HG03045 (cell line): Measurements from ENCODE around the gene FAM78A.

Experiments used
- ATAC-seq: cut with Tn5 transposase; IDR thresholded peaks from one replicate; pipeline ENCODE4 v1.9.1; 2021; ENCODE audit warnings: mild to moderate bottlenecking, moderate library complexity; ENCODE audit not compliant: unreplicated experiment

FAM78A gene

DNA sequence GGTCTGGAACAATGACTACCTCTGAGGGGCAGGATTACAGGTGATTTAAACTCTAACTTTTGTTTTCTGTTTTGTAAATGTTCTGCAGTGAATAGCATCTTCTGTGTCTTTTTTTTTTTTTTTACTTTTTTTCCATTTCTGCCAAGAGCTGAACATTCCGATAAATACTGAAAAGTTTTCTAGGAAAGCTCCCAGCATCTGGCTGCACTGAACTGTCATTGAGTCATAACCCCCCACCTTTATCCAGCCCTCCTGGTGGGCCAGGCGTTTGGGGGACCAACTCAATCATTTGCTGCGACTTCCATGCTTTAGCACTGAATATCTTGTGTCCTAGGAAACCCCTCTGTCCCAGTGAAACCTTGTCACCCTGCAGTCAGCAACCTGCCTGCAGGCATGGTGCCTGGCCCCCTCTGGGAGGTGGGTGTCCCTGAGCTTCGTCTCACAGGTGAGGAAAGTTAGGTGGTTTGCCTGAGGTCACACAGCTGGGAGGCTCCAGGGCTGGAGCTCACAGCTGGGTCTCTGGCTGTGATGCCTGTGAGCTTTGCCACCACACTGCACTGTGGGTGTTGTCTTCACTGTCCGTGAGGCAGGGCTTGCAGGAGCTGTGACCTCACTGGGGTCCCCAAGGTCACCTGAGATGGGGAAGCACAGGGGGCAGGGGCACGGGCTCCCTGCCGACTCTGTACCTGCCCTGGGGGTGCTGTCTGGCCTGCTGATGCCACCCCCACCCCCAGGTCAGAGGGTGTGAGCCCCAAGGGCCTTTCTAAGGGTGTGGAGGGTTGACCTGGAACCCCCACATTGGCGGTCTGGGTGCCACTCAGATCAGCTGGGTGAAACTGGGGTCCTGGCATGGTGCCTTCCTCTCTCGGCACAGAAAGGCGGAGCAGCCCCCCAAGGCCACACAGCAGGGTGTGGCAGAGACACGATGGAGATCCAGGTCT is 27.3 kb upstream of the FAM78A start:
- ATAC-seq: no peak

DNA sequence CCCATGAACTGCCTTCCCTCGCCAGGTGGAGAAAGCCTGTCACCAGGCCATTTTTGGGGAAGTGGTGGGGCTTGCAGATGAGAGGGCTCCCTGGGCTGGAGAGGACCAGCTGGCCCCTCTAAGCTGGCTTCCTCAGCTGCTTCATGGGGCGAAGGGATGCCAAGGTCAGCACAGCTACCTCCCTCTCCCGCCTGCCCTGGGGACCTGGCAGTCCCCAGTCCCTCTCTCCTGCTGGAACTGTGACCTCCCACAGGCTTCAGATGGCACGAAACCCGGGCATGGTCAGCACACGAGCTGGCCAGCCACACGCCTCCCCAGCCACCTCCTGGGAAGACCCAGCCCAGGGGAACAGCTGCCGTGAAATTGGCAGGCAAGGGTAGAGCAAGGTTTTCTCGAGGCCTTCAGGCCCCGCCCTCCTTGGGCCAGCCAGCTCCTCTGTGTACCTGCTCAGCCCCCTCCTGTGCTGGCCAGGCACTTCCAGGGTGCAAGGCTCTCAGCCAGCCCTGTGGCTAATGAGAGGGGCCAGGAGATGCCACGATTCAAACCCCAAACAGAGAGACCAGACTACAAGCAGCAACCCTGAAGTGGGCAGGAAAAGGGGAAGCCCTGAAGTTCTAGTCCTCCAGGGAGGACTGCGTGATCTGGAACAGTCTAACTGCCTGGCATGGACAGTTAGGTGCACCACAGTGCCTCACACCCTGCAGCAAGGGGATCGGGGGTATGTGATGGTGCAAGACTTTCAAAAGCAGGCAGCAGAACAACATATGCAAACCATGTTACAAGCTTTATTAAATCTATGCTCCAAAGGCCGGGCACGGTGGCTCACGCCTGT is 26.1 kb upstream of the FAM78A start:
- ATAC-seq: no peak

DNA sequence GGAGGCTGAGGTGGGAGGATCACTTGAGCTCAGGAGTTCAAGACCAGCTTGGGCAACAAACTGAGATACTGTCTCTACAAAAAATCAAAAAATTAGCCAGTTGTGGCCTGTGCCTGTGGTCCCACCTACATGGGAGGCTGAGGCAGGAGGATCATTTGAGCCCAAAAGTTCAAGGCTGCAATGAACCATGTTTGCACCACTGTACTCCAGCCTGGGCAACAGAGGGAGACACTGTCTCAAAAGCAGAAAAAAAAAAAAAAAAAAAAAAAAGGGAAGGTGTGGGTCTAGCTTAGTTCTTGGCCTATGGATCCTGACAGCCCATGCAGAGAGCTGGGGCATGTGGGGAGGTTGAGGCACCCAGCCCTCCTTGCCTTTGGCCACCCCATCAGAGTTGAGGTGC is 24.1 kb upstream of the FAM78A start:
- no peak for ATAC-seq

DNA sequence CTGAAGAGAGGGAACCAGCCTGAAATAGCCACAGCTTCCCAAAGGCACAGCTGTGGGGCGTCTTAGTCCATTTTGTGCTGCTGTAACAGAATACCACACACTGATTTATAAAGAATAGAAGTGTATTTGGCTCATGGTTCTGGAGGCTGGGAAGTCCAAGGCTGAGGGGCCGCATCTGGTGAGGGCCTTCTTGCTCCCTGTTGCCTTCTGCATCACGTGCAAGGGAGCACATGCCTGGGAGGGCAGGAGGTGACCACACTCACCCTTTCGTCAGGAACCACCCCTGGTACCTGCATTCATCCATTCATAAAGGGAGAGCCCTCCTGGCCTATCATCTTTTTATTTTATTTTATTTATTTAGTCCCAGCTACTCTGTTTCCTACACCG is 23.6 kb upstream of the FAM78A start:
- ATAC-seq: no peak

DNA sequence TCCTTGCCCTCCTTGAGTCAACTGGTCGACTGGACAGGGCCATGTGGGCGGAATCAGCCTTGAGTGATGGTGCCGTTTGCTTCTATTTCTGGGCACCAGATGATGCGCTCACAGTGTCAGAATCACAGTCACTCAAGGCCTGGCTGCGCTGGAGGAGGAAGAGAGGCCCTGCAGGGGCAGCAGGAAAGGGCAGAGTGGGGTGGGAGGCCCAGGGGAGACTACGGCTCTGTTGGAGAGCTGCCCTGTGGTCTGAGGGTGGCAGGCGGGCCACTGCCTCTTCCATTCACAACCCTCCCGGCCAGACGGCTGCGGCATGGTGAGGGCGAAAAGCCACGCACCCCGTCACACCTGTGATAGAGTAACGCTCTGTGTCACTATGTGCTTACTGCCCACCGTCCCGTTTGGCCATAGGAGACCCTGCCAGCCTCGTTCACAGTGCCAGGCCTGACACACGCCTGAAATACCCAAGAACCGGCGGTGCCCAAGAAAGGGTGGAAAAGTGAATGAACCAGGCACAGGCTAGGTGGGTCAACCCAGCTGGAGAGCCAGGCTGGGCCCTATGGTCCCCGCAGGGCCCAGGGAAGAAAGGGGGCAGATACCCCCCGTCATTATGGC is 23.1 kb upstream of the FAM78A start:
- no peak for ATAC-seq

DNA sequence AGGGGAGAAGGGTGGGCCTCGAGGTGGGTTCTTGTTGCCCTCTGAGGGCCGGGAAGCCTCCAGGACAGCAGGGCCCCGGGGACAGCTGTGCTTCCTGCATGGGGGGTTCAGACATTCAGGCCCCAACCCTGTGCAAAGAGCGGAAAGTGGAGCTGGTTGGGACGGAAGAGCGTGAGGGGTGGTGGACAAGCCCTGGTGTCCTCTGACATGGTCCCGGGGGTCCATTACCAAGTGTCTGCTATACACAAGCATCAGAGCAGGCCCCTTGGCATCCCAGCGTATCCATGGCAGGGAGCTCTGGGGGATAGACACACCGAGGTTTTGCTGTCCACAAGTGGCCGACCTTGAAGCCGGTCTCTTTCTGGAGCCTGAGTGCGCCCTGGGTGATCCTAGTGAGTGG is 22.5 kb upstream of the FAM78A start:
- no peak for ATAC-seq

DNA sequence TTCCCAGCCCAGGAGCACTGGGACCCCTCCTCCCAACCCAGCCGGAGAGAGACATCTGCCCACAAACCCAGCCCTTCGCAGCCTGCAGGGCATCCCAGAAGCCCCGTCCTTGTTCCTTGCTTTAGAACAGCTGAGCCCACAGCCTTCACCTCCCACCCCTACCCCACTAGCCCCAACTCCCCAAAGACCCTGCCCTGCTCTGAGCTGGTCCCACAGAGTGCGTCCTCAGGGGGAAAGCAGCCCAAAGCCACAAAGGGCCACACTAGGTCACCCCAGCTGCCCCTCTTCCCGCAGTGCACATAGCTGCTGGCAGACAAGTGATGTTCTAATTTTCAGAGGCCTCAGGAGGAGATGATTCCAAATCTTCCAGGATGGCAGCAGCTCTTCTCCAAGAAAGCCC is 22.0 kb upstream of the FAM78A start:
- no peak for ATAC-seq

DNA sequence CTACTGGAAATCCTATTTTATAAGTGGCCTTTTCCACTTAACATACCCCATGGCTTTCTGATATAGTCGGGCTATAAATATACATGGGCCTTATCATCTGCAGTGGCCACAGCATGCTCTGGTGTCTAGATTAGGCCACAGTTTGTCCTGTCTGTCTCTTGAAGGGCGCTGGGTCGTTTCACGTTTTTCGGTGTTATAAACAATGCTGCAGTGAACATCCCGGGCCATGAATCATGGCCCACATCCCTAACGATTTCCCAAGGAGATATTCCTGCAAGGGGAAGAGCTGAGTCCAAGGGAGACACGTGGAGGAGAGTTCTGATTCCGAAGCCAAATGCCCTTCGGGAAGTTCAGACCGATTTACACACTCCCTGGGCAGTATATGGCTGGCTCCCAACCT is 21.6 kb upstream of the FAM78A start:
- ATAC-seq: no peak

DNA sequence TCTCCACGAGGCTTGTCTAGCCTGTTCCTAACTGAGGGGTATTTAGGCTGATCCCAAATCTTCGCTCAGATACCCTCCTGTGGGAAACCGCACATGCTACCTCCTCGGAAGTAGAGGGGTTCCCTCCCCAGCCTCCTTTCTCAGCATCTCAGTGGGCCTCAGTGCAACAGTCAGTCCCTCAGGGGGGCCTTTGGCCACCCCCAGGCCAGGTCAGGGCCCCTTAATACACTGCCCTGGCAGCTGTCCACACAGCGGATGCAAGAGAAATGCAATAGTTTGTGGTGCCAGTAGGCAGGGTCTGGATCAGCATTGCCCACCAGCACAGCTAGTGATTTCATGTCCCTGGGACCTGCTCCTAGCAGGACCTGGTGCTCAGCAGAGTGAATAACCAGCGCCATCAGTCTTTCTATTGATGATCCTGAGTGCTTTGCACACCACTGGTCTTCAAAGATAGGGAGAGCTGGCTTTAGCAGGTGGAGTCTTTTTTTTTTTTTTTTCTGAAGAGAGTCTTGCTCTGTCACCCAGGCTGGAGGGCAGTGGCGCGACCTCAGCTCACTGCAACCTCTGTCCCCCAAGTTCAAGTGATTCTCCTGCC is 20.7 kb upstream of the FAM78A start:
- ATAC-seq: no peak

DNA sequence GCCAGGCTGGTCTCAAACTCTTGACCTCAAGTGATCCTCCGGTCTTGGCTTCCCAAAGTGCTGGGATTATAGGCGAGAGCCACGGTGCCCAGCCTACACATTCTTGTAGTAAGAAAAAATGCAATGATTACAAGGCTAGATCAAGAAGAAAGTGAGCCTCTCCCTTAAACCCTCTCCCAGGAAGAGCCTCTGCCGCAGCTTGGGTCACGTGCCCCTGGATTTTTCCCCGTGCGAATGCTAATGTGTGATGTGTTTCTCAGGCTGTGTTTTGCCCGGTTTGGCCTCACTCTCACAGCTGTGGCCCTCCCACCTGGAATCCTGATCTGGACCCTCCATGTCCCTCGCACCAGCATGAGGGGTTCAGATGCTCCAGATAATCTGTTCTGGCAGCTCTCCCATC is 20.1 kb upstream of the FAM78A start:
- no peak for ATAC-seq

DNA sequence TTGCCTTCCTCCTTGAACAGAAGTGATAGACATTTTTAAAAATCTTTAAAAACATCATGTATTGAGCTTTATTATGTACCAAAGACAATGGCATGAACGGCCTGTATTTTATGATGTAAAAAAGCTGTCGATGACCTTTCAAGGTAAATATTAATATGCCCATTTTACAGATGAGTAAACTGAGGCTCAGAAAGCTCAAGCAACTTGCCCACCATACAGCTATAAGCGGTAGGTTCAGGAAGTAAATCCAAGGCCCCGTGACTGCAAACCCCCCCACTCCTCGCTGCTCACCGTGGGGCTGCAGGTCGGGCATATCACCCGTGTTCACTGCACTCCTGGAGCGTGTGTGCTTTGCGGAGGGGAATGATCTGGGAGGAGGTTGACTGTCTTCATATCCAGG is 16.6 kb upstream of the FAM78A start:
- ATAC-seq: no peak

DNA sequence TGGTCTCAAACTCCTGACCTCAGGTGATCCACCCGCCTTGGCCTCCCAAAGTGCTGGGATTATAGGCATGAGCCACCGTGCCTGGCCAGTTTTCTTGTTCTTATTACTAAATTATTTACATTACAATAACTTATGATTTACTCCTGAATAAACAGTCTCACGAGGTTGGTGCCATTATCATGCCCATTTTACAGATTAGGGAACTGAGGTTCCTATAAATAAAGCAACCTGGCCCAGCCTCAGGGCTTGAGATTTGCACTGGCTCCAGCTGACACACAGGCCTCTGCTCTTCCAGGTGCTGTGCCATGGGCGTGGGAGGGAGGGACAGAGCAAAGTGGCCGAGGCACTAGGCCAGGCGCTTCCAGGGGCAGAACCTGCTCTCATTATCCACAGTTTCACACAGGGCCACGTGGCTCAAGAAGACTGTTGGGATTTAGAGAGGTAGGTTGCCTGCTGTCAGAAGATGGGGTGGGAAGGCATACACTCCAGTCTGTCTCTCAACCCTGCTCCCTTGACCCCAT is 15.5 kb upstream of the FAM78A start:
- no peak for ATAC-seq

DNA sequence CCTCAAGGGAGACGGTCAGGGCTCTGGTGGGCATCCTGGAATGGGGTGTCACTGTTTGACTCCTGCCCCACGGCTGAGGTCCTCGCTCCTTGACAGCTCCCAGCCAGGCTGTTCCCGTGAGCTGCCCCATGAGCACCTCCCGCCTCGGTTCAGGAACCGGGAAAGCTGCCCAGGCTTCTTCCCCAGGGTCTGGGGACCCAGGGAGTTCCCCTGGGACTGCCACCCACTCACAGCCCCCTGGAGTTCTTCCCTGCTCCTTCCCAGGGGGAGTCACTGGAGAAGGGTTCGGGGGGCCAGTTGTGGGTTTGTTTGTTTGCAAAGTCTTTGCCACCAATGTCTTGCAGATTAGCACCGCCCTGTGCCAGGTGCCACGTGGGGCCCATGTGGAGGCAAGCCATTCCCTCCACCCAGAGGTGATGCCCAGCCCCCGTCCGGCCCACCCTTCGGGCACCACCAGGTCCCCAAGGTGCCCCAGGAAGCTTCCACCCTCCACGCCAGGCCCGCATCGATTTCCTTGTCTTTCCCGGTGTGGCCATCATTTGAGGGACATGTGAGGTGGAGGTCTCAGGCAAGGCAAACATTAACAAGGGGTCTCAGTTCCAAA is 14.6 kb upstream of the FAM78A start:
- no peak for ATAC-seq

DNA sequence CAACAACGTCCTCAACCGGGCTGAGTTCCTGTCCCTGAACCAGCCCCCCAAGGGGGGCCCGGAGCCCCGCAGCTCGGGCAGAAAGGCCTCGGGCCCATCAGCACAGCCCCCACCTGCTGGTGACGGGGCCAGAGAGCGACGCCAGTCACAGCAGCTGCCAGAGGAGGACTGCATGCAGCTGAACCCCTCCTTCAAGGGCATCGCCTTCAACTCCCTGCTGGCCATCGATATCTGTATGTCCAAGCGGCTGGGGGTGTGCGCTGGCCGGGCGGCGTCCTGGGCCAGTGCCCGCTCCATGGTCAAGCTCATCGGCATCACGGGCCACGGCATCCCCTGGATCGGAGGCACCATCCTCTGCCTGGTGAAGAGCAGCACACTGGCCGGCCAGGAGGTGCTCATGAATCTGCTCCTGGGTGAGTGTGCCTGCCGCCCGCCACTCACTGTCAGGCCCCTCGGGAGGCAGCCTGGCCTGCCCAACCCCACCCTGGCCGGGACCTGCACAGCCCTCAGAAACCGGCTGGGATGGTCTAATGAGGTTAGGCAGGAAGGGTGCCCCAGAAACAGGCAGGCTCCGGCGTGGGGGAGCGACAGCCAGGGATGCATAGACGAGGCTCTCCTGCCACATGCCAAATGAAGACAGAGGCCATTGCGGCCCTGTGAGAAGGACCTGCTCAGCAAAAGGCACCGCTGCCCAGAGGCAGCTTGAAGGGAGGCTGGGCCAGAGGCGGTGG is 13.9 kb upstream of the FAM78A start:
- ATAC-seq: no peak

DNA sequence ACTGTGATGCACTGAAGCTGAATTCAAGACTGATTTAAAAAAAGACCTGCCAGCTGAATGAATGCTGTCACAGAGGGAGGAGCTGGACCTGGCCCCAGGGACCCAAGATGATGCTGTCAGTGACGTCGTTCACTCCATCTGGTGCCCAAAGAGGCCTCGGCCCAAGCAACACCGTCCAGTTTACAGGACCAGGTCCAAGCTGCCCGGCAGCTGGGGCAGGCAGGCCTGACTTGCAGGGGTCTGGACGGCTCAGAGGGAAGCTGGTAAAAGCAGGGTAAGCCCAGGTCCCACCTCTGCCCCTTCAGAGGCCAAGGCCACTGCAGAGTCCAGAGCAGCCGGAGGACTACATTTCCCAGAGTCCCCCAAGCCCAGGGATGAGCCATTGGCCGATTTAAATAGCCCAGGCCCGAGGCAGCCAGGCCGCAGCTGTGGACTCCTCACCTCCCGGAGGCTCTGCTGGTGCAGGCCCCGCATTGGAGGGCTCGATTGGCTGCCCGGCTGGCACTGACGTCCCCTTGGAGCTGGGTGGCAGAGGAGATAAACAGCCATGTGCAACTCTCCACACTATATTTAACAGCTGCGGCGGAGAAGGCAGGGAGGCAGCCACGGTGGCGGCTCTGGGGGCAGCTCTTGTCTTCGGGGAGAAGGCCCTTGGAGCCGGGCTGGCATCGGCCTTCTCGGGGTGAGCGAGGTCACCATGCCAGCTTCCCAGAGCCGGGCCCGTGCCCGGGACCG is 13.2 kb upstream of the FAM78A start, which contains the start of gene PLPP7:
Gene PLPP7, plus strand, starts transcription at position 423 of the 735 bp plus-strand sequence. Its CDS starts 275 bp downstream, at position 698.
- no peak for ATAC-seq

DNA sequence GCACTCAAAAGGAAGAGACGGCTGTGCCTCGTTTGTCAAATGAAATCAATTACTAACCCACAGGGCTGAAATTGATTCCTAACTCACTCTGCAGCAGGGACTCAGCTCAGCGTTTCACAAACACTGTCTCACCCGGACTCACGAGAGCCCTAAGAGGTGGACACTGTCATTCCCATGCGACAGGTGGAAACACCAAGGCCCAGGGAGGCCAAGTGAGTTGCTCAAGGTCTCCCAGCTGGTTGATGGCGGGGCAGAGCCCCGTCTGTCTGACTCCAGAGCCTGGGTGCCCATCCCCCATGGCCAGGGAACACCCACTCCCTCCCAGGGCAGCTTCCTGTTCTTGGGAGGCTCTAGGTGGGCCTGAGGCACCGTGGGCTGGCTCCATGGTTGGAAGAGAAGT is 11.9 kb upstream of the FAM78A start:
- ATAC-seq: no peak

DNA sequence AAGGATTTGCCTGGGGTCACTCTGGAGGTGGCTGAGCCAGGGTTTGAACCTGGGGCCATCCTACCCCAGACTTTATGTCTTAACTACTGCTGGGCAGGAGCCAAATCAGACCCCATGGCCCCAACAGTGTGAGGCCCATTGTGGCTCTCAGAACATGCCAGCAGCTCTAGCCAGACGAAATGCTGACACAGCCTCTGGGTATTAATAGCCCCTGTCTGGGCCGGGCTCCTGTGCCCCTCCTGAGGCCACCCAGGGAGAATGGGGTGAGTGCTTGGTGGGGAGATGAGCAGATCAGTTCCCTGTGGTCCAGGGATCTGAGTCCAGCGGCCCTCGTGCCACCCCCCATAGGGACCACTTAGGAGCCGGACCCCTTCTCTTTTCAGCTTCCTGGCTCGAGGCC is 11.0 kb upstream of the FAM78A start:
- no peak for ATAC-seq

DNA sequence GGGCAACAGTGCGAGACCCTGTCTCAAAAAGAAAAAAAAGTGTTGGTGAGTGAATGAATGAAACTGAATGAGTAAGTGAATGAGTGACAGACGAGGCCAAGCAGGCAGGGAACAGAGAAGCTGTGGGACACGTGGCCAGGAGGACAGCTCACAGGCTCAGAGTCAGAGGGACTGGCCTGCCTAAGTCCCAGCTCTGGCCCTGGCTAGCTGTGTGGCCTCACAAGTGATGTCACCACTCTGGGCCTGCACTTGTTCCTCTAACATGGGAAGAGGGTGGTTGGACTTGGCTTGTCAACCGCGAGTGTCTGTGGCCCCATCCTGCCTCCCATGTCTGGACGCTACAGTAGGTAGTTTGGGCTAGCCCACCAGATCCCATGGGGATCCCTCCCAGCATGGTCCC is 8.5 kb upstream of the FAM78A start:
- ATAC-seq: no peak
